Measurements from ENCODE around the gene NECTIN2.

The NECTIN2 gene

GRCh38 chr19:44816301-44816700 is 29.8 kb upstream of the NECTIN2 start:
- Histone ChIP-seq H3K36me3 (ENCODE audit: insufficient read depth) (no peaks in the 10 kb centered on the region), H3K4me2 (no peak overlapping the region), H3K4me1 (ENCODE audit: low read depth, poor library complexity, severe bottlenecking) (no peaks in the 10 kb centered on the region), H3K4me3 (IDR thresholded peaks at IDR 0.05; ENCODE audit: insufficient read depth, low read depth, low read length) (no peak overlapping the region), H3K79me2 (ENCODE audit: insufficient read depth, low read depth) (no peaks in the 10 kb centered on the region), H3K27me3 (ENCODE audit: insufficient read depth, low read depth) (peaks cover 37% of the 10 kb centered on the region), H4K20me1 (ENCODE audit: insufficient read depth) (no peaks in the 10 kb centered on the region), H2AFZ (ENCODE audit: low read depth) (no peak overlapping the region), H3K27ac (no peak overlapping the region), H3K9ac (no peak overlapping the region)
- TF ChIP-seq, protein P1, sequence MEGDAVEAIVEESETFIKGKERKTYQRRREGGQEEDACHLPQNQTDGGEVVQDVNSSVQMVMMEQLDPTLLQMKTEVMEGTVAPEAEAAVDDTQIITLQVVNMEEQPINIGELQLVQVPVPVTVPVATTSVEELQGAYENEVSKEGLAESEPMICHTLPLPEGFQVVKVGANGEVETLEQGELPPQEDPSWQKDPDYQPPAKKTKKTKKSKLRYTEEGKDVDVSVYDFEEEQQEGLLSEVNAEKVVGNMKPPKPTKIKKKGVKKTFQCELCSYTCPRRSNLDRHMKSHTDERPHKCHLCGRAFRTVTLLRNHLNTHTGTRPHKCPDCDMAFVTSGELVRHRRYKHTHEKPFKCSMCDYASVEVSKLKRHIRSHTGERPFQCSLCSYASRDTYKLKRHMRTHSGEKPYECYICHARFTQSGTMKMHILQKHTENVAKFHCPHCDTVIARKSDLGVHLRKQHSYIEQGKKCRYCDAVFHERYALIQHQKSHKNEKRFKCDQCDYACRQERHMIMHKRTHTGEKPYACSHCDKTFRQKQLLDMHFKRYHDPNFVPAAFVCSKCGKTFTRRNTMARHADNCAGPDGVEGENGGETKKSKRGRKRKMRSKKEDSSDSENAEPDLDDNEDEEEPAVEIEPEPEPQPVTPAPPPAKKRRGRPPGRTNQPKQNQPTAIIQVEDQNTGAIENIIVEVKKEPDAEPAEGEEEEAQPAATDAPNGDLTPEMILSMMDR (conservative IDR thresholded peaks at IDR 0.05; ENCODE audit: low read depth, low read length) = no peak

DNA sequence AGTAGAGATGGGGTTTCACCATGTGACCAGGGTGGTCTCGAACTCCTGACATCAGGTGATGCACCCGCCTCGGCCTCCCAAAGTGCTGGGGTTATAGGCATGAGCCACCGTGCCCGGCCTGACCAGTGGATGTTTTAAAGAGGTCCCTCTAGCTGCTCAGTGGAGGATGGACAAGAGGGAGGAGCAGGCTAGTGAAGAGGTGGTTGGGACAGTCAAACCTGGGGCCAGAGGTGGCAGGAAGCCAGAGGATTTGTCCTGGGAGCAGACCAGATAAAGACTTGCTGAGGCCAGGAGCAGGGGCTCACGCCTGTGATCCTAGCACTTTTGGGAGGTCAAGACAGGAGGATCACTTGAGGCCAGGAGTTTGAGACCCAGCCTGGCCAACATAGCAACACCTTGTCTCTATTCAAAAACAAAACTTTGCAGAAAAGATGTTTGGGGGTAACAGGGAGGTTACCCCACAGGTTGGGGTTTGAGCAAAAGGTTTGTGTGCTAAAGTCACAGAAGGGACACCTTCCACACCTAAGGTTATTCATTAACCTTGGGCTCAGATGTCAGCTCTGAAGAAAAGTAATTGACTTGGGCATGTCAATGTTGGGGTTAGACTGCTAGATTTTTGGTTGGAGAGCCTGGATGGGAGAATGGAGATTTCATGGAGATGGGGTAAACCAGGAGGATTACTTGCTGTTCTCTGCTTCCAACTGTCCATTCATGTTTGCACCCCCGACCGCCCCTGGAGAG is 28.2 kb upstream of the NECTIN2 start:
- Histone ChIP-seq H3K4me2 (no peak overlapping the region), H3K79me2 (ENCODE audit: insufficient read depth, low read depth) (no peaks in the 10 kb centered on the region), H2AFZ (ENCODE audit: low read depth) (no peak overlapping the region), H3K9ac (no peak overlapping the region), H3K4me3 (IDR thresholded peaks at IDR 0.05; ENCODE audit: insufficient read depth, low read depth, low read length) (no peak overlapping the region), H4K20me1 (ENCODE audit: insufficient read depth) (no peaks in the 10 kb centered on the region), H3K27me3 (ENCODE audit: insufficient read depth, low read depth) (peaks cover 47% of the 10 kb centered on the region), H3K4me1 (ENCODE audit: low read depth, poor library complexity, severe bottlenecking) (no peaks in the 10 kb centered on the region), H3K36me3 (ENCODE audit: insufficient read depth) (no peaks in the 10 kb centered on the region), H3K27ac (no peak overlapping the region)
- TF ChIP-seq, protein P1 (conservative IDR thresholded peaks at IDR 0.05; ENCODE audit: low read depth, low read length) = no peak

GRCh38 chr19:44818466-44819031 is 27.5 kb upstream of the NECTIN2 start:
- no peaks in the 10 kb centered on the region for H3K4me1 ChIP-seq (ENCODE audit: low read depth, poor library complexity, severe bottlenecking)

GRCh38 chr19:44819246-44819832 is 26.8 kb upstream of the NECTIN2 start:
- H4K20me1 ChIP-seq (ENCODE audit: insufficient read depth) = no peaks in the 10 kb centered on the region
- no peak overlapping the region for H3K4me2 ChIP-seq
- H3K4me3 ChIP-seq (IDR thresholded peaks at IDR 0.05; ENCODE audit: insufficient read depth, low read depth, low read length) = no peak overlapping the region
- no peaks in the 10 kb centered on the region for H3K79me2 ChIP-seq (ENCODE audit: insufficient read depth, low read depth)
- TF ChIP-seq, protein P1 (conservative IDR thresholded peaks at IDR 0.05; ENCODE audit: low read depth, low read length) = no peak
- H3K36me3 ChIP-seq (ENCODE audit: insufficient read depth) = no peaks in the 10 kb centered on the region
- no peak overlapping the region for H2AFZ ChIP-seq (ENCODE audit: low read depth)
- H3K27ac ChIP-seq = no peak overlapping the region
- no peak overlapping the region for H3K9ac ChIP-seq
- peaks cover 56% of the 10 kb centered on the region for H3K27me3 ChIP-seq (ENCODE audit: insufficient read depth, low read depth)
- H3K4me1 ChIP-seq (ENCODE audit: low read depth, poor library complexity, severe bottlenecking) = no peaks in the 10 kb centered on the region

More at GRCh38 chr19:44818466-44819031, 27.5 kb upstream of the NECTIN2 start:
- Histone ChIP-seq H3K9ac (no peak overlapping the region), H3K36me3 (ENCODE audit: insufficient read depth) (no peaks in the 10 kb centered on the region), H3K79me2 (ENCODE audit: insufficient read depth, low read depth) (no peaks in the 10 kb centered on the region), H3K4me2 (no peak overlapping the region), H3K4me3 (IDR thresholded peaks at IDR 0.05; ENCODE audit: insufficient read depth, low read depth, low read length) (no peak overlapping the region), H2AFZ (ENCODE audit: low read depth) (no peak overlapping the region), H3K27ac (no peak overlapping the region), H3K27me3 (ENCODE audit: insufficient read depth, low read depth) (peaks cover 52% of the 10 kb centered on the region), H4K20me1 (ENCODE audit: insufficient read depth) (no peaks in the 10 kb centered on the region)
- TF ChIP-seq, protein P1 (conservative IDR thresholded peaks at IDR 0.05; ENCODE audit: low read depth, low read length) = no peak

Measured in KMS-11 (cell line).